ENCODE results near the gene SCN7A. TPM values are rescaled to one million over a fixed set of nuclear protein-coding genes. Genes with fewer than 3 reads are reported as not detected.

The SCN7A gene
- total and polyA plus RNA-seq, 3 experiments from 2014 or later: not detected

GRCh38 chr2:166448106-166448505 lies 45.9 kb downstream of the SCN7A start:
- no peak overlapping the region for H3K27ac ChIP-seq (ENCODE audit: low read depth, low read length)
- no peaks in the 10 kb centered on the region for H3K36me3 ChIP-seq (ENCODE audit: insufficient read depth, low read length)
- H3K4me1 Mint-ChIP-seq: no peaks in the 10 kb centered on the region
- no peak for DNase-seq
- H3K4me1 ChIP-seq (ENCODE audit: insufficient read depth, low read length): no peaks in the 10 kb centered on the region
- H3K27ac Mint-ChIP-seq: no peak overlapping the region
- no peaks in the 10 kb centered on the region for H3K27me3 ChIP-seq (ENCODE audit: insufficient read depth, low read length, poor library complexity, severe bottlenecking)
- no peak overlapping the region for H3K4me3 Mint-ChIP-seq
- POLR2A ChIA-PET: no interaction called here
- H3K27me3 Mint-ChIP-seq: peaks cover 0 to 2% of the 10 kb centered on the region in 2 donors
- H3K9me3 ChIP-seq (ENCODE audit: low read length): no peaks in the 10 kb centered on the region
- H3K4me3 ChIP-seq (ENCODE audit: low read length): no peak overlapping the region
- peaks cover 0 to 11% (median 5%) of the 10 kb centered on the region in 5 donors for H3K9me3 Mint-ChIP-seq
- CTCF ChIA-PET: no interaction called here
- H3K36me3 Mint-ChIP-seq: no peaks in the 10 kb centered on the region

GRCh38 chr2:166444306-166444705 lies 49.7 kb downstream of the SCN7A start:
- CTCF ChIA-PET: no interaction called here
- Histone ChIP-seq H3K36me3 (ENCODE audit: insufficient read depth, low read length) (no peaks in the 10 kb centered on the region), H3K27ac (ENCODE audit: low read depth, low read length) (no peak overlapping the region), H3K9me3 (ENCODE audit: low read length) (no peaks in the 10 kb centered on the region), H3K4me3 (ENCODE audit: low read length) (no peak overlapping the region), H3K4me1 (ENCODE audit: insufficient read depth, low read length) (no peaks in the 10 kb centered on the region), H3K27me3 (ENCODE audit: insufficient read depth, low read length, poor library complexity, severe bottlenecking) (no peaks in the 10 kb centered on the region)
- peaks cover 0 to 2% of the 10 kb centered on the region in 2 donors for H3K27me3 Mint-ChIP-seq
- POLR2A ChIA-PET: no interaction called here
- H3K4me1 Mint-ChIP-seq: no peaks in the 10 kb centered on the region
- peaks cover 0 to 11% (median 4%) of the 10 kb centered on the region in 5 donors for H3K9me3 Mint-ChIP-seq
- DNase-seq: no peak
- H3K36me3 Mint-ChIP-seq: no peaks in the 10 kb centered on the region
- H3K4me3 Mint-ChIP-seq: no peak overlapping the region
- no peak overlapping the region for H3K27ac Mint-ChIP-seq

- CTCF ChIA-PET: no interaction called here
- no peak overlapping the region for H3K4me3 Mint-ChIP-seq
- H3K9me3 Mint-ChIP-seq: peaks cover 0 to 7% (median 2%) of the 10 kb centered on the region in 5 donors
- POLR2A ChIA-PET: no interaction called here
- no peak overlapping the region for H3K27ac Mint-ChIP-seq
- H3K9me3 ChIP-seq (ENCODE audit: low read length): no peaks in the 10 kb centered on the region
- H3K27me3 ChIP-seq (ENCODE audit: insufficient read depth, low read length, poor library complexity, severe bottlenecking): no peaks in the 10 kb centered on the region
- H3K4me1 ChIP-seq (ENCODE audit: insufficient read depth, low read length): no peaks in the 10 kb centered on the region
- no peaks in the 10 kb centered on the region for H3K4me1 Mint-ChIP-seq
- H3K4me3 ChIP-seq (ENCODE audit: low read length): no peak overlapping the region
- no peaks in the 10 kb centered on the region for H3K36me3 ChIP-seq (ENCODE audit: insufficient read depth, low read length)
- H3K27me3 Mint-ChIP-seq: no peaks in the 10 kb centered on the region
- no peaks in the 10 kb centered on the region for H3K36me3 Mint-ChIP-seq
- no peak for DNase-seq
- no peak overlapping the region for H3K27ac ChIP-seq (ENCODE audit: low read depth, low read length)
Observed at GRCh38 chr2:166440313-166440712, 53.7 kb downstream of the SCN7A start.

GRCh38 chr2:166439078-166439477 lies 55.0 kb downstream of the SCN7A start:
- H3K27ac Mint-ChIP-seq: no peak overlapping the region

GRCh38 chr2:166436976-166437375 lies 57.1 kb downstream of the SCN7A start:
- ChIA-PET POLR2A (no interaction called here), CTCF (no interaction called here)
- Mint-ChIP-seq H3K4me3 (no peak overlapping the region), H3K36me3 (no peaks in the 10 kb centered on the region), H3K9me3 (peaks cover 0 to 4% (median 0%) of the 10 kb centered on the region in 5 donors), H3K27ac (no peak overlapping the region), H3K27me3 (no peaks in the 10 kb centered on the region), H3K4me1 (no peaks in the 10 kb centered on the region)
- no peaks in the 10 kb centered on the region for H3K27me3 ChIP-seq (ENCODE audit: insufficient read depth, low read length, poor library complexity, severe bottlenecking)
- no peaks in the 10 kb centered on the region for H3K36me3 ChIP-seq (ENCODE audit: insufficient read depth, low read length)
- no peak for DNase-seq
- no peaks in the 10 kb centered on the region for H3K4me1 ChIP-seq (ENCODE audit: insufficient read depth, low read length)
- no peak overlapping the region for H3K4me3 ChIP-seq (ENCODE audit: low read length)
- H3K9me3 ChIP-seq (ENCODE audit: low read length): no peaks in the 10 kb centered on the region
- no peak overlapping the region for H3K27ac ChIP-seq (ENCODE audit: low read depth, low read length)

More at GRCh38 chr2:166439078-166439477, 55.0 kb downstream of the SCN7A start:
- H3K9me3 Mint-ChIP-seq: peaks cover 0 to 7% (median 0%) of the 10 kb centered on the region in 5 donors
- Histone ChIP-seq H3K27ac (ENCODE audit: low read depth, low read length) (no peak overlapping the region), H3K4me1 (ENCODE audit: insufficient read depth, low read length) (no peaks in the 10 kb centered on the region), H3K4me3 (ENCODE audit: low read length) (no peak overlapping the region), H3K9me3 (ENCODE audit: low read length) (no peaks in the 10 kb centered on the region), H3K36me3 (ENCODE audit: insufficient read depth, low read length) (no peaks in the 10 kb centered on the region), H3K27me3 (ENCODE audit: insufficient read depth, low read length, poor library complexity, severe bottlenecking) (no peaks in the 10 kb centered on the region)
- H3K27me3 Mint-ChIP-seq: no peaks in the 10 kb centered on the region
- no peaks in the 10 kb centered on the region for H3K36me3 Mint-ChIP-seq
- DNase-seq: no peak
- POLR2A ChIA-PET: no interaction called here
- H3K4me3 Mint-ChIP-seq: no peak overlapping the region
- H3K4me1 Mint-ChIP-seq: no peaks in the 10 kb centered on the region
- CTCF ChIA-PET: no interaction called here

- no peak overlapping the region for H3K27ac ChIP-seq (ENCODE audit: low read depth, low read length)
- POLR2A ChIA-PET: no interaction called here
- H3K27me3 ChIP-seq (ENCODE audit: insufficient read depth, low read length, poor library complexity, severe bottlenecking): no peaks in the 10 kb centered on the region
- CTCF ChIA-PET: no interaction called here
- no peaks in the 10 kb centered on the region for H3K4me1 ChIP-seq (ENCODE audit: insufficient read depth, low read length)
- Mint-ChIP-seq H3K4me3 (no peak overlapping the region), H3K9me3 (peaks cover 0 to 4% (median 0%) of the 10 kb centered on the region in 5 donors), H3K4me1 (no peaks in the 10 kb centered on the region), H3K27ac (no peak overlapping the region), H3K27me3 (no peaks in the 10 kb centered on the region), H3K36me3 (no peaks in the 10 kb centered on the region)
- H3K4me3 ChIP-seq (ENCODE audit: low read length): no peak overlapping the region
- H3K9me3 ChIP-seq (ENCODE audit: low read length): no peaks in the 10 kb centered on the region
- no peak for DNase-seq
- H3K36me3 ChIP-seq (ENCODE audit: insufficient read depth, low read length): no peaks in the 10 kb centered on the region
Observed at GRCh38 chr2:166436189-166436588, 57.9 kb downstream of the SCN7A start.

- no peak overlapping the region for H3K4me3 ChIP-seq (ENCODE audit: low read length)
- H3K36me3 ChIP-seq (ENCODE audit: insufficient read depth, low read length): no peaks in the 10 kb centered on the region
- H3K4me3 Mint-ChIP-seq: no peak overlapping the region
- H3K27ac Mint-ChIP-seq: no peak overlapping the region
- H3K27me3 ChIP-seq (ENCODE audit: insufficient read depth, low read length, poor library complexity, severe bottlenecking): no peaks in the 10 kb centered on the region
- H3K27ac ChIP-seq (ENCODE audit: low read depth, low read length): no peak overlapping the region
- POLR2A ChIA-PET: no interaction called here
- CTCF ChIA-PET: no interaction called here
- peaks cover 0 to 4% (median 0%) of the 10 kb centered on the region in 5 donors for H3K9me3 Mint-ChIP-seq
- no peaks in the 10 kb centered on the region for H3K4me1 ChIP-seq (ENCODE audit: insufficient read depth, low read length)
- no peaks in the 10 kb centered on the region for H3K4me1 Mint-ChIP-seq
- no peaks in the 10 kb centered on the region for H3K9me3 ChIP-seq (ENCODE audit: low read length)
- H3K36me3 Mint-ChIP-seq: no peaks in the 10 kb centered on the region
- H3K27me3 Mint-ChIP-seq: no peaks in the 10 kb centered on the region
- no peak for DNase-seq
Observed at GRCh38 chr2:166434491-166434890, 59.6 kb downstream of the SCN7A start.

- H3K4me3 Mint-ChIP-seq: no peak overlapping the region
- Histone ChIP-seq H3K9me3 (ENCODE audit: low read length) (no peaks in the 10 kb centered on the region), H3K4me3 (ENCODE audit: low read length) (no peak overlapping the region), H3K27ac (ENCODE audit: low read depth, low read length) (no peak overlapping the region), H3K36me3 (ENCODE audit: insufficient read depth, low read length) (no peaks in the 10 kb centered on the region), H3K27me3 (ENCODE audit: insufficient read depth, low read length, poor library complexity, severe bottlenecking) (no peaks in the 10 kb centered on the region), H3K4me1 (ENCODE audit: insufficient read depth, low read length) (no peaks in the 10 kb centered on the region)
- peaks cover 0 to 4% (median 0%) of the 10 kb centered on the region in 5 donors for H3K9me3 Mint-ChIP-seq
- no peaks in the 10 kb centered on the region for H3K36me3 Mint-ChIP-seq
- POLR2A ChIA-PET: no interaction called here
- CTCF ChIA-PET: no interaction called here
- no peaks in the 10 kb centered on the region for H3K4me1 Mint-ChIP-seq
- no peak overlapping the region for H3K27ac Mint-ChIP-seq
- DNase-seq: no peak
- no peaks in the 10 kb centered on the region for H3K27me3 Mint-ChIP-seq
Observed at GRCh38 chr2:166433457-166433856, 60.6 kb downstream of the SCN7A start.

GRCh38 chr2:166432331-166432730 lies 61.7 kb downstream of the SCN7A start:
- Mint-ChIP-seq H3K36me3 (no peaks in the 10 kb centered on the region), H3K9me3 (peaks cover 0 to 4% (median 0%) of the 10 kb centered on the region in 5 donors), H3K4me1 (no peaks in the 10 kb centered on the region), H3K27ac (no peak overlapping the region), H3K4me3 (no peak overlapping the region), H3K27me3 (no peaks in the 10 kb centered on the region)
- Histone ChIP-seq H3K9me3 (ENCODE audit: low read length) (no peaks in the 10 kb centered on the region), H3K4me1 (ENCODE audit: insufficient read depth, low read length) (no peaks in the 10 kb centered on the region), H3K27me3 (ENCODE audit: insufficient read depth, low read length, poor library complexity, severe bottlenecking) (no peaks in the 10 kb centered on the region), H3K4me3 (ENCODE audit: low read length) (no peak overlapping the region), H3K36me3 (ENCODE audit: insufficient read depth, low read length) (no peaks in the 10 kb centered on the region), H3K27ac (ENCODE audit: low read depth, low read length) (no peak overlapping the region)
- ChIA-PET CTCF (no interaction called here), POLR2A (no interaction called here)
- no peak for DNase-seq

Measured in CD8-positive, alpha-beta memory T cell (primary cell).